B cell (primary cell): ENCODE results near the gene RPRD1A.

ENCODE experiments used
- CTCF ChIP-seq: fragments of 200-600 bp; IDR thresholded peaks from one replicate; pipeline ENCODE4 v1.8.0; 2022; ENCODE audit warnings: antibody characterized with exemption, mild to moderate bottlenecking
- EZH2 ChIP-seq: IDR thresholded peaks from 2 replicates; pipeline ENCODE4 v1.6.1; 2012; ENCODE audit warnings: borderline replicate concordance, low read depth, mild to moderate bottlenecking, moderate library complexity, low read length; ENCODE audit not compliant: insufficient read depth, poor library complexity, severe bottlenecking

GRCh38 chr18:35956226-35956625, 111.1 kb downstream of the RPRD1A start:
- TF ChIP-seq CTCF (no peak), EZH2 (no peak)
